Mesenteric fat pad (tissue), 1 donor: ENCODE results near the gene GPATCH2L. TPM values are rescaled to one million over a fixed set of nuclear protein-coding genes. Genes with fewer than 3 reads are reported as not detected.

Source experiments
- DNase-seq: peaks from one replicate; pipeline ENCODE4 v3.0.0-alpha.2; 2020; ENCODE audit warnings: low spot score
- long read RNA-seq: library from polyadenylated mRNA; unstranded; transcript quantifications from one replicate; pipeline ENCODE4 v2.0.0, GENCODE V29; 2020
- total RNA-seq: library from RNA; stranded (reverse); fragmentation: NEBNext Ultra II Directional; extraction: Animal tissue kit (Norgen Biotek cat#: 25700); gene quantifications from one replicate; pipeline ENCODE4 v1.2.1, GENCODE V29; 2021
- donor health status: DM: yes; HTN: yes; CAD: no.

GPATCH2L gene
- total RNA-seq, result 49.3 TPM
- long read RNA-seq, full-length matches to known transcripts, result 2 of 28 reads
- long read RNA-seq, partial matches to known transcripts, result 8 of 28 reads
- long read RNA-seq, other reads (novel, unspliced or antisense), result 18 of 28 reads

- DNase-seq, result peak; percentile 98
Observed at GRCh38 chr14:76151398-76152332, at the start of gene GPATCH2L. TSS of gene GPATCH2L (plus strand) at chr14:76151922. CDS start at chr14:76154364, 2,442 bp downstream.

DNA sequence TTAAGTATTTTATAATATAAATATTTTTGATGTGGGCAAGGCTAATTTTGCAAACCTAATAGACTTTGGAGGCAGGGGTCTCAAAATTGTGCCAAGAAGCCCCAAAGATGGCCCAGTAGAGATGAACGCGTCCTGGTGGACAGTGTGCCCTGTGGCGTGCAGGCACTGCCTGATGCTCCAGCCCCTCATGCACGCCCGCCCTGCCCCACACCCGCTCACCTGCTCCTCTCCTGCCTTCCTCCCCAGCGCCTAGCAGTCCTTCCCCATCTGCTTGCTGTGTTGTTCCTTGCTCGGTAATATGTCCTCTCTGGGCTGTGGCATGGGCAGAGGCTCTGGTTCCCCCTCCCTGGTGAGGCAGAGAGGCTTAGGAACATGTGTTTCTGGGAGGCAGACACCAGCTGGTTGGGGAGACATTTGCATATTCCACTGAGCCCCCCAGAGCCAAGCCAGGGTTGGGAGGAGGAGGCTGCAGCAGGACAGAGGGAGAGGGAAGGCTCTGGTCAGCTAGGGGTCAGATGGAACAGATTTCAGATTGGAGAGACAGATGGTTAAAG lies 46.8 kb upstream of the GPATCH2L start:
- DNase-seq, result no peak

GRCh38 chr14:76106188-76106587 lies 45.5 kb upstream of the GPATCH2L start:
- DNase-seq, result no peak

GRCh38 chr14:76109087-76109880 lies 42.4 kb upstream of the GPATCH2L start:
- no peak for DNase-seq

- no peak for DNase-seq
Observed at GRCh38 chr14:76112889-76113624, 38.7 kb upstream of the GPATCH2L start.

DNA sequence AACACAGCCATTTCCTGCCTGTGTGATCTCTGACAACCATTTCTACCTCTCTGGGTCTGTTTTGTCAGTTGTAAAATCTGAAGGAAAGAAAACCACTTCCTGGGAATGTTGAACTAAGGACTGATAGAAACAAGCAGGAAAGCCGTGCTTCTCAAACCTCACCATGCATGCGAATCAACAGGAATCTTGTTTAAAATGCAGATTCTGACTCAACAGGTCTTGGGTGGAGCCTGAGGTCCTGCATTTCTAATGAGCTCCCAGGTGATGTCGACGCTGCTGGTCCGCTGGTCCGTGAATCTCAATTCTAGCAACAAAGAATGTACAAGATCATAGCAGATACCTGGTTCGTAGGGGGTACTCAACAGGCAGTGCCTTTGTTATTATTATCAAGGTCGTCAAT lies 38.0 kb upstream of the GPATCH2L start:
- DNase-seq, result no peak

DNA sequence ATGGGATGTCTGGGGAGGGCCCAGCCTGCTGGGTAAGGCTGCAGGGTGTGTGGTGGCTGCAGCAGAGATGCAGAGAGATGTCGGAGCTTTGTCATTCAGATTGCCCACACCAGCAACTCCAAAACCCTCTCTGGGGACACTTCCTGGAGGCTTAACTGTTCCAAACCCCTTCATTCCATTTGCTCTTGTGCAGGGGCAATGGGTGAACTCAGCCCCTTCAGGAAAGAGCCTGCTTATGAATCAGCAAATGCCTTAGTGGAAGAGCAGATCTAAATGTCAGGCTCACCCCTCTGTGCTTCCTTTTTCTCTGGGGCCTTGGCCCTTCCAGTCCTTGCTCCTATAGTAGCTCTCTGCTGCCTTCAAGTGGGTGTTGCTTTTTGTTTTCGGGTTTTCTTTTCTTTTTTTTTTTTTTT lies 36.7 kb upstream of the GPATCH2L start:
- no peak for DNase-seq

GRCh38 chr14:76117789-76118484 lies 33.8 kb upstream of the GPATCH2L start:
- DNase-seq, result no peak

- DNase-seq, result no peak
Observed at GRCh38 chr14:76118594-76118993, 33.1 kb upstream of the GPATCH2L start.

DNA sequence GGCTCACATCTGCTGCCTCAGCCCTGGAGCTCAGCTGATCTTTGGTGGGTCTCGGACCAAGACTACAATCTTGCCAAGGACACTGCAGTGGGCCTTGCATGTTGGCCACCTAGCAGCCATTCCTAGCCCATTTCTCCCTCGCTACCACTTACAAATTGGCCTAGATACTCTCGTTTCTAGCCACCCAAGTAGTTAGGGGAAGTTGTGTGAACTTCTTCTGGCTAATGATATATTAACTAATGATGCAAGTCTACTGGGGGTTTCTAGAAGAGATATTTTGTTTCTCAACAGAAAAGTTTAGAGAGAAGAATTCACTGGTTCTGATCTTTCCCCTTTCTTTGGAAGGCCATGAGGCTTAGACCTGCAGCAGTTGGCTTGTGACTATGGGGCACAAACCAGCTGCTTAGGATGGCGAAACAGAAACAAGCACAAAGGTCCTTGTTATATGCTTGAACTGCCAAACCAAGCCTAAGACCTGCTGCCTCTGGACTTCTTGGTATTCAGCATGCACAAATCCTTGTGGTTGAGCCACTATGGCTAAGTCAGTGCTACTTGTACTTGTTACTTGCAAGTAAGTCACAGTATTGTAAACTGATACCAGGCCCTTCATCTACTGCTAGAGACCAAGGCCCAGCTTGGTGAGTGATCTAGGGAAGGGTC lies 30.5 kb upstream of the GPATCH2L start:
- no peak for DNase-seq

GRCh38 chr14:76123426-76124225 lies 28.1 kb upstream of the GPATCH2L start:
- no peak for DNase-seq

- DNase-seq, result no peak
Observed at GRCh38 chr14:76125511-76125910, 26.2 kb upstream of the GPATCH2L start.

DNA sequence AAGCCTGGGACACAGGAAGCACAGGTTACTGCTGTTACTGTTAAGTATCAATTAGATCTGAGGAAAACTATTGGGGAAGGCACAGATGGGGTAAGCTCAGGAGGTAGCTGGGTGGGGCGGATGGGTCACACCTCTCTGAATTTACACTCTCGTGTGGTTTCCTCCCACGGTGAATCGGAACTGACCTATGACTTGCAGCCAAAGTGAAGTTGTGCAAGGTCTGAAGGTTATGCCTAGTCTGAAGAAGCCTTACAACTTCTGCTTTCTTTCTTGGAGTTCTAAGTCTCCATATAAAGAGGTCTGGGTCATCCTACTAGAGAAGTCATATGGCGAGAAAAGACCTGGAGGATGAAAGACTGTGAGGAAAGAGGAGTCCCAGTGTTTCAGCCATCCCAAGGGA lies 25.6 kb upstream of the GPATCH2L start:
- DNase-seq, result no peak

DNA sequence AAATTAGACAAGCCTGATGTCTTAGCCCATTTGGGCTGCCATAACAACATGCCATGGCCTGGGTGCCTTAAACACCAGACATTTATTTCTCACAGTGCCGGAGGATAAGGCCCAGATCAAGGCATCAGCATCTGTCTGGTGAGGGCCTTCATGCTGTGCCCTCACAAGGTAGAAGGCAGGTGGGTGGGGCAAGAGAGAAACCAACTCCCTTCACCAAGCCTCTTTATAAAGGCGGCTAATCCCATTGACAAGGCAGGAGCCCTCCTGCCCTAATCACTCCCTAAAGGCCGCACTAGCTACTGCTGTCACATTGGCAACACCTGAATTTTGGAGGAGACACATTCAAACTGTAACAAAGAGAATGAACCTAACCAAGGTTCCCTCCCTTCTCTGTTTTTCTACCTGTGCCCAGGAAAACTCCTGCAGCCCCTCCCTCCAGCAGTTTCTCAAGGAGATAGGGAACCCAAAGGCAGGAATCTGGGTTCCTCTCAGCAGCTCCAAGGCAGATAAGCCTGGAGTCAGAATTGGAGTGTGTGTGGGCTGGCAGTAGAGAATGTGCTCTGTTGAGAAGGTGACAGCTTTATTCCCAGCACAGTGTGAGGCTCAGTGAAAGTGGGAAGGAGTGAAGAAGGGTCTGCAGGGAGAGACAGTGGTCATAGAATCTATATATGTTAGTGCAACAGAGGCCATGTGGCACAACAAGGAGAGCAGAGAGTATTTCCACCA lies 21.7 kb upstream of the GPATCH2L start:
- peak; percentile 5 for DNase-seq

DNA sequence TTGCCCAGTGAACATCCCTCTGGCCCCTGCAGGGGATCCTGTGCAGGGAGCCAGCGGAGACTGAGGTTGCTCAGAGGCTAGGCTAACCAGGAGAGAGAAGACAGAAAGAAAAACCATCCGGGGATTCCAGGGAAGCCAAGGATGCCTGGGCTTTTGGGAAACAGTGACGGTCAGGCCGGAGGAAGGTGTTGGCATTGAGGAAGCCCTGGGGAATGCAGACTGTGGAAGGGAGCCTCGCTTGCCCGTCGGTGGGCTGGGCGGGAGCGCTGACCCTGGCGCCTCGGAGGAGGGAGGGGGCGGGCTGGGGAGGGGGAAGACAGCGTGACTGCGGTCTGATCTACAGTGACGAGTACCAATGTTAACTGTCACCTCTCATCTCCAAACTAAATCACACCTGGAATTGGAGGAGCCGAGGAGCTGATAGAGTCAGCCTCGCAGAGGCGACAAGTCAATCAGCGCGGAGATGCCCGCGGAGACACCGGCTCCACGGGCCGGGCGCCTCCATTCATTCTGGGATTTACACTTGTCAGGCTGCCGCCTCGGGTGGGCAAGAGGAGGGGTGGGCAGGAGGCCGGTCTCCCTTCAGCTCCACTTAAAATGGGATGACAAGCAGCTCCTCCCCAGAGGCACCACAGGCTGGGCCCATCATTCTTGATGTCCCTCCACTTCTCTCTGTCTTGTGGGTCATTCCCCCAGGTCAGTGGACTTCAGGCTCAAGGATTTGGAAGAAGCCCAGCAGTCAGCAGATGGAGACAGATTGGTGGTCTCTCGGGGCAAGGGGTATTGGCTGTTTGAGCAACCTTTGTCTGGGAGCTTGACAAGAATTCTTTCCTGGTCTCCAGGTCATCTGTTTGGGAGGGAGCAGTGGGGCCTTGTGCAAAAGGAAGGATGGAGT lies 20.4 kb upstream of the GPATCH2L start:
- peak; percentile 84 for DNase-seq

DNA sequence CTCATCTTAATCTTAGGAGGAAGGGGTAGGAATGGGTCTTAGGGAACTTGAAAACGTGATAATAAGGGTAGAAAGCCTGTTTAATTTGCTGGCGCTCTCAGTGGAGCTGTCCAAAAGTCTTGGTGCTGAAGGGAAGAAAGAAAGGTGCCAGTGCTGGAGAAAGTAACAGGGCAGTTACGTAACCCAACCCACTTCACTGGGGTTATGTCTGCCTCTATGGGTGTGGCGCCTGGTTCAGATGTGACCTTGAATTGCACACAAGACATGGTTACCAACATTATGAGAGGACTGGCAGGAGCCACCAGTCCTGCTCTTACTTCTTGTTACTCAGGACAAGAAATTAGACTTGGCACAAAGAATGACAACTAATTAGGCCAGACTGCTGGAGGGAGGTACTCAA lies 18.6 kb upstream of the GPATCH2L start:
- DNase-seq, result peak; percentile 26

- DNase-seq, result no peak
Observed at GRCh38 chr14:76134231-76134630, 17.5 kb upstream of the GPATCH2L start.
